GM12873 (cell line): Measurements from ENCODE around the gene CRBN.

Experiments
- CTCF ChIP-seq: IDR thresholded peaks from 2 replicates; pipeline ENCODE4 v1.5.1; 2012; ENCODE audit warnings: low read depth, mild to moderate bottlenecking, moderate library complexity, low read length, control low read depth; ENCODE audit not compliant: insufficient read depth; ENCODE audit errors: missing control alignments

CRBN gene

GRCh38 chr3:3110299-3110630 lies 69.2 kb downstream of the CRBN start, which contains the start of gene IL5RA:
Gene IL5RA, minus strand, starts transcription at chr3:3110374. Its CDS starts 5,390 bp downstream, at chr3:3104984.
- TF ChIP-seq CTCF, result no peak

GRCh38 chr3:3109407-3110298 lies 69.8 kb downstream of the CRBN start:
- no peak for TF ChIP-seq CTCF

GRCh38 chr3:3107858-3108257 lies 71.6 kb downstream of the CRBN start:
- TF ChIP-seq CTCF, result no peak

GRCh38 chr3:3107181-3107580 lies 72.3 kb downstream of the CRBN start:
- TF ChIP-seq CTCF, result no peak

- TF ChIP-seq CTCF, result no peak
Observed at GRCh38 chr3:3105815-3106214, 73.7 kb downstream of the CRBN start.

GRCh38 chr3:3105246-3105645 lies 74.2 kb downstream of the CRBN start:
- no peak for TF ChIP-seq CTCF

- no peak for TF ChIP-seq CTCF
Observed at GRCh38 chr3:3102751-3103150, 76.7 kb downstream of the CRBN start.
